HEK293 (cell line): ENCODE data around the gene FKBP8.

Experiments used
- BCL11A ChIP-seq: fragments of 450-650 bp; formaldehyde crosslinking; IDR thresholded peaks from 2 replicates; pipeline ENCODE4 v1.5.1; 2016; ENCODE audit warnings: low read depth, missing biosample characterization, missing genetic modification characterization
- GLIS1 ChIP-seq: fragments of 450-650 bp; formaldehyde crosslinking; IDR thresholded peaks from 2 replicates; pipeline ENCODE4 v1.5.1; 2016; ENCODE audit warnings: missing biosample characterization, missing genetic modification characterization
- KLF1 ChIP-seq: fragments of 450-650 bp; formaldehyde crosslinking; IDR thresholded peaks from 2 replicates; pipeline ENCODE4 v1.5.1; 2016; ENCODE audit warnings: missing biosample characterization, missing genetic modification characterization
- PRDM1 ChIP-seq: fragments of 450-650 bp; formaldehyde crosslinking; IDR thresholded peaks from 2 replicates; pipeline ENCODE4; 2016; ENCODE audit warnings: missing biosample characterization, missing genetic modification characterization
- SCRT1 ChIP-seq: fragments of 450-650 bp; formaldehyde crosslinking; IDR thresholded peaks from 2 replicates; pipeline ENCODE4 v1.5.1; 2016; ENCODE audit warnings: missing biosample characterization, missing genetic modification characterization, borderline replicate concordance
- SP7 ChIP-seq: fragments of 450-650 bp; formaldehyde crosslinking; IDR thresholded peaks from 2 replicates; pipeline ENCODE4 v1.5.1; 2016; ENCODE audit warnings: missing biosample characterization, missing genetic modification characterization
- TCF7L2 ChIP-seq: IDR thresholded peaks from 2 replicates; pipeline ENCODE4 v1.6.1; 2011; ENCODE audit warnings: low read depth, mild to moderate bottlenecking, inconsistent platforms, low read length, moderate library complexity, borderline replicate concordance
- ZBTB1 ChIP-seq: fragments of 450-650 bp; formaldehyde crosslinking; IDR thresholded peaks from 2 replicates; pipeline ENCODE4 v1.5.1; 2016; ENCODE audit warnings: missing biosample characterization, missing genetic modification characterization
- ZEB2 ChIP-seq: fragments of 450-650 bp; formaldehyde crosslinking; IDR thresholded peaks from 2 replicates; pipeline ENCODE4 v1.5.1; 2016; ENCODE audit warnings: missing biosample characterization, missing genetic modification characterization
- ZNF138 ChIP-seq: fragments of 450-650 bp; formaldehyde crosslinking; IDR thresholded peaks from 2 replicates; pipeline ENCODE4 v1.5.1; 2016; ENCODE audit warnings: missing biosample characterization, missing genetic modification characterization, borderline replicate concordance
- ZNF157 ChIP-seq: fragments of 450-650 bp; formaldehyde crosslinking; IDR thresholded peaks from 2 replicates; pipeline ENCODE4 v1.5.1; 2016; ENCODE audit warnings: missing biosample characterization, missing genetic modification characterization
- ZNF211 ChIP-seq: fragments of 450-650 bp; formaldehyde crosslinking; IDR thresholded peaks from 2 replicates; pipeline ENCODE4 v1.5.1; 2016; ENCODE audit warnings: low read depth, missing biosample characterization, missing genetic modification characterization
- ZNF214 ChIP-seq: fragments of 450-650 bp; formaldehyde crosslinking; IDR thresholded peaks from 2 replicates; pipeline ENCODE4 v1.5.1; 2017; ENCODE audit warnings: missing biosample characterization, mild to moderate bottlenecking, missing genetic modification characterization, borderline replicate concordance
- ZNF221 ChIP-seq: fragments of 450-650 bp; formaldehyde crosslinking; IDR thresholded peaks from 2 replicates; pipeline ENCODE4 v1.5.1; 2017; ENCODE audit warnings: missing biosample characterization, missing genetic modification characterization, borderline replicate concordance
- ZNF24 ChIP-seq: fragments of 450-650 bp; formaldehyde crosslinking; IDR thresholded peaks from 2 replicates; pipeline ENCODE4 v1.5.1; 2016; ENCODE audit warnings: missing biosample characterization, missing genetic modification characterization
- ZNF302 ChIP-seq: fragments of 450-650 bp; formaldehyde crosslinking; IDR thresholded peaks from 2 replicates; pipeline ENCODE4 v1.5.1; 2016; ENCODE audit warnings: missing biosample characterization, missing genetic modification characterization, low read depth
- ZNF341 ChIP-seq: fragments of 450-650 bp; formaldehyde crosslinking; IDR thresholded peaks from 2 replicates; pipeline ENCODE4; 2016; ENCODE audit warnings: low read depth, missing biosample characterization, missing genetic modification characterization
- ZNF416 ChIP-seq: fragments of 450-650 bp; formaldehyde crosslinking; IDR thresholded peaks from 2 replicates; pipeline ENCODE4 v1.5.1; 2016; ENCODE audit warnings: missing biosample characterization, missing genetic modification characterization
- ZNF549 ChIP-seq: fragments of 450-650 bp; IDR thresholded peaks from 2 replicates; pipeline ENCODE4 v1.5.1; 2018; ENCODE audit warnings: missing biosample characterization, missing genetic modification characterization, mild to moderate bottlenecking, inconsistent platforms, moderate library complexity
- ZNF624 ChIP-seq: fragments of 450-650 bp; formaldehyde crosslinking; IDR thresholded peaks from 2 replicates; pipeline ENCODE4 v1.5.1; 2017; ENCODE audit warnings: missing biosample characterization, missing genetic modification characterization
- ZNF658 ChIP-seq: fragments of 450-650 bp; formaldehyde crosslinking; IDR thresholded peaks from 2 replicates; pipeline ENCODE4; 2016; ENCODE audit warnings: missing biosample characterization, missing genetic modification characterization
- ZNF792 ChIP-seq: fragments of 450-650 bp; formaldehyde crosslinking; IDR thresholded peaks from 2 replicates; pipeline ENCODE4 v1.5.1; 2016; ENCODE audit warnings: missing biosample characterization, missing genetic modification characterization
- ZSCAN30 ChIP-seq: fragments of 450-650 bp; IDR thresholded peaks from 2 replicates; pipeline ENCODE4 v1.5.1; 2018; ENCODE audit warnings: missing biosample characterization, mild to moderate bottlenecking, missing genetic modification characterization, moderate library complexity
- TF ChIP-seq, protein P1 (sequence below): fragments of 450-650 bp; formaldehyde crosslinking; IDR thresholded peaks from 2 replicates; pipeline ENCODE4 v1.5.1; 2016; ENCODE audit warnings: missing biosample characterization, missing genetic modification characterization
- TF ChIP-seq, protein P2 (sequence below): fragments of 450-650 bp; formaldehyde crosslinking; IDR thresholded peaks from 2 replicates; pipeline ENCODE4 v1.5.1; 2016; ENCODE audit warnings: missing biosample characterization, missing genetic modification characterization
- TF ChIP-seq, protein P3 (sequence below): fragments of 450-650 bp; formaldehyde crosslinking; IDR thresholded peaks from 2 replicates; pipeline ENCODE4 v1.5.1; 2016; ENCODE audit warnings: missing biosample characterization, missing genetic modification characterization, borderline replicate concordance
- TF ChIP-seq, protein P4 (sequence below): sonication (generic); formaldehyde crosslinking; IDR thresholded peaks from 2 replicates; pipeline ENCODE4 v1.8.1; 2022; ENCODE audit warnings: mild to moderate bottlenecking, moderate library complexity, missing genetic modification reagents
- TF ChIP-seq, protein P5 (sequence below): fragments of 450-650 bp; formaldehyde crosslinking; IDR thresholded peaks from 2 replicates; pipeline ENCODE4 v1.5.1; 2017; ENCODE audit warnings: missing biosample characterization, missing genetic modification characterization
- TF ChIP-seq, protein P6 (sequence below): fragments of 450-650 bp; IDR thresholded peaks from 2 replicates; pipeline ENCODE4 v1.5.1; 2018; ENCODE audit warnings: missing biosample characterization, missing genetic modification characterization

FKBP8 gene

DNA sequence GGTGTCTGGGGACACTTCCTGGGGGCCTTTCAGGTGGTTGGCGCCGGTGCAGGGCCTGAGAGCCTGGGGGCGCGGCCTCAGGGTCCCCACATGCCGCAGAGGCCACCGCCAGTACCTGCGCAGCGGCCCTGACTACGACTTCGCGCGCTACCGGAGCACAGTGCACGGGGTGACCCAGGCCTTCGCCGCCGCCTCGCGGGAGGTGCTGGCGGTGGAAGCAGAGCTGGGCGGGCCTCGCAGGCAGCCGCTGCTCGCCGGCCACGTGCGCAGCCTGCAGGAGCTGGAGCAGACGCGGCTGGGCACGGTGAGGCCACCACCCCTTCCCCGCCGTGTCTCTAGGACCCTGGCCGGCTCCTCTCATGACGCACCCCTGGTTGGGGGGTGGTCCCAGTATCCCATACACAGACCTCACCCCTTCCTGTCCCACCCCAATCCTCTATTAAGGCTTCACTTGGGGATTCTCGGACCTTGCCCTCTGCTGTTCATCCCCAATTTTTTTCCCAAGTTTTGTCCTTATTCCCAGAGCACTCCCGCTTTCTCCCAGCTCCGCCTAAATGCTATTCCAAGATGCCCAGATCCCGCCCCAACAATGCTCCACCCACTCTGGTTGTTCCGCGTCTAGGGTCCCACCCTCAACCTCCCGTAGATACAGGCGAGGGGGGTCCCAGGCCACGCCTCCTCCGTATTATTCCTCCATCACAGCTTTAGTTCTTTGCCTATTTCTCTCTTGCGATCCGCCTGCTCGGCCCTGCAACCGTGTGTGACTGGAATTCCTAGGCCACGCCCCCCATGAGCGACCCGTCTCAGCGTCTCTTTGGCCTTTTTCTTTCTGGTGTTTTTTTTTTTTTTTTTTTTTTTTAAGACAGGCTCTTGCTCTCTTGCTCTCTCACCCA is 46.3 kb upstream of the FKBP8 start (continued):
- TF ChIP-seq, protein P1, sequence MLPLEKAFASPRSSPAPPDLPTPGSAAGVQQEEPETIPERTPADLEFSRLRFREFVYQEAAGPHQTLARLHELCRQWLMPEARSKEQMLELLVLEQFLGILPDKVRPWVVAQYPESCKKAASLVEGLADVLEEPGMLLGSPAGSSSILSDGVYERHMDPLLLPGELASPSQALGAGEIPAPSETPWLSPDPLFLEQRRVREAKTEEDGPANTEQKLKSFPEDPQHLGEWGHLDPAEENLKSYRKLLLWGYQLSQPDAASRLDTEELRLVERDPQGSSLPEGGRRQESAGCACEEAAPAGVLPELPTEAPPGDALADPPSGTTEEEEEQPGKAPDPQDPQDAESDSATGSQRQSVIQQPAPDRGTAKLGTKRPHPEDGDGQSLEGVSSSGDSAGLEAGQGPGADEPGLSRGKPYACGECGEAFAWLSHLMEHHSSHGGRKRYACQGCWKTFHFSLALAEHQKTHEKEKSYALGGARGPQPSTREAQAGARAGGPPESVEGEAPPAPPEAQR (tag by site-specific recombination), result no peak
- TF ChIP-seq ZNF658 (tag by site-specific recombination) (no peak), ZNF24 (tag by site-specific recombination) (no peak), TCF7L2 (no peak), ZNF341 (tag by site-specific recombination) (peak; percentile 96), ZNF549 (tag by site-specific recombination) (no peak), SCRT1 (tag by site-specific recombination) (no peak), ZSCAN30 (peak; percentile 84), ZNF221 (no peak), ZNF157 (tag by site-specific recombination) (no peak), KLF1 (tag by site-specific recombination) (peak; percentile 88), GLIS1 (tag by site-specific recombination) (peak; percentile 88), ZNF211 (no peak), ZNF416 (tag by site-specific recombination) (no peak), ZEB2 (tag by site-specific recombination) (no peak), SP7 (tag by site-specific recombination) (0 out of 2 replicates have a peak, but pooled peaks have one; percentile 3), ZNF302 (no peak), ZNF792 (no peak), ZNF624 (tag by site-specific recombination) (no peak), ZNF138 (no peak), PRDM1 (tag by site-specific recombination) (no peak), ZBTB1 (tag by site-specific recombination) (no peak), ZNF214 (tag by site-specific recombination) (no peak), BCL11A (no peak)
- TF ChIP-seq, protein P2, sequence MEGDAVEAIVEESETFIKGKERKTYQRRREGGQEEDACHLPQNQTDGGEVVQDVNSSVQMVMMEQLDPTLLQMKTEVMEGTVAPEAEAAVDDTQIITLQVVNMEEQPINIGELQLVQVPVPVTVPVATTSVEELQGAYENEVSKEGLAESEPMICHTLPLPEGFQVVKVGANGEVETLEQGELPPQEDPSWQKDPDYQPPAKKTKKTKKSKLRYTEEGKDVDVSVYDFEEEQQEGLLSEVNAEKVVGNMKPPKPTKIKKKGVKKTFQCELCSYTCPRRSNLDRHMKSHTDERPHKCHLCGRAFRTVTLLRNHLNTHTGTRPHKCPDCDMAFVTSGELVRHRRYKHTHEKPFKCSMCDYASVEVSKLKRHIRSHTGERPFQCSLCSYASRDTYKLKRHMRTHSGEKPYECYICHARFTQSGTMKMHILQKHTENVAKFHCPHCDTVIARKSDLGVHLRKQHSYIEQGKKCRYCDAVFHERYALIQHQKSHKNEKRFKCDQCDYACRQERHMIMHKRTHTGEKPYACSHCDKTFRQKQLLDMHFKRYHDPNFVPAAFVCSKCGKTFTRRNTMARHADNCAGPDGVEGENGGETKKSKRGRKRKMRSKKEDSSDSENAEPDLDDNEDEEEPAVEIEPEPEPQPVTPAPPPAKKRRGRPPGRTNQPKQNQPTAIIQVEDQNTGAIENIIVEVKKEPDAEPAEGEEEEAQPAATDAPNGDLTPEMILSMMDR (tag by site-specific recombination), result peak; percentile 81
- TF ChIP-seq, protein P3, sequence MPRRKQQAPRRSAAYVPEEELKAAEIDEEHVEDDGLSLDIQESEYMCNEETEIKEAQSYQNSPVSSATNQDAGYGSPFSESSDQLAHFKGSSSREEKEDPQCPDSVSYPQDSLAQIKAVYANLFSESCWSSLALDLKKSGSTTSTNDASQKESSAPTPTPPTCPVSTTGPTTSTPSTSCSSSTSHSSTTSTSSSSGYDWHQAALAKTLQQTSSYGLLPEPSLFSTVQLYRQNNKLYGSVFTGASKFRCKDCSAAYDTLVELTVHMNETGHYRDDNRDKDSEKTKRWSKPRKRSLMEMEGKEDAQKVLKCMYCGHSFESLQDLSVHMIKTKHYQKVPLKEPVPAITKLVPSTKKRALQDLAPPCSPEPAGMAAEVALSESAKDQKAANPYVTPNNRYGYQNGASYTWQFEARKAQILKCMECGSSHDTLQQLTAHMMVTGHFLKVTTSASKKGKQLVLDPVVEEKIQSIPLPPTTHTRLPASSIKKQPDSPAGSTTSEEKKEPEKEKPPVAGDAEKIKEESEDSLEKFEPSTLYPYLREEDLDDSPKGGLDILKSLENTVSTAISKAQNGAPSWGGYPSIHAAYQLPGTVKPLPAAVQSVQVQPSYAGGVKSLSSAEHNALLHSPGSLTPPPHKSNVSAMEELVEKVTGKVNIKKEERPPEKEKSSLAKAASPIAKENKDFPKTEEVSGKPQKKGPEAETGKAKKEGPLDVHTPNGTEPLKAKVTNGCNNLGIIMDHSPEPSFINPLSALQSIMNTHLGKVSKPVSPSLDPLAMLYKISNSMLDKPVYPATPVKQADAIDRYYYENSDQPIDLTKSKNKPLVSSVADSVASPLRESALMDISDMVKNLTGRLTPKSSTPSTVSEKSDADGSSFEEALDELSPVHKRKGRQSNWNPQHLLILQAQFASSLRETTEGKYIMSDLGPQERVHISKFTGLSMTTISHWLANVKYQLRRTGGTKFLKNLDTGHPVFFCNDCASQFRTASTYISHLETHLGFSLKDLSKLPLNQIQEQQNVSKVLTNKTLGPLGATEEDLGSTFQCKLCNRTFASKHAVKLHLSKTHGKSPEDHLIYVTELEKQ (tag by site-specific recombination), result no peak
- TF ChIP-seq, protein P4, sequence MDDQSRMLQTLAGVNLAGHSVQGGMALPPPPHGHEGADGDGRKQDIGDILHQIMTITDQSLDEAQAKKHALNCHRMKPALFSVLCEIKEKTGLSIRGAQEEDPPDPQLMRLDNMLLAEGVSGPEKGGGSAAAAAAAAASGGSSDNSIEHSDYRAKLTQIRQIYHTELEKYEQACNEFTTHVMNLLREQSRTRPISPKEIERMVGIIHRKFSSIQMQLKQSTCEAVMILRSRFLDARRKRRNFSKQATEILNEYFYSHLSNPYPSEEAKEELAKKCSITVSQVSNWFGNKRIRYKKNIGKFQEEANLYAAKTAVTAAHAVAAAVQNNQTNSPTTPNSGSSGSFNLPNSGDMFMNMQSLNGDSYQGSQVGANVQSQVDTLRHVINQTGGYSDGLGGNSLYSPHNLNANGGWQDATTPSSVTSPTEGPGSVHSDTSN (CRISPR knock-in tag), result peak; percentile 92
- TF ChIP-seq, protein P5, sequence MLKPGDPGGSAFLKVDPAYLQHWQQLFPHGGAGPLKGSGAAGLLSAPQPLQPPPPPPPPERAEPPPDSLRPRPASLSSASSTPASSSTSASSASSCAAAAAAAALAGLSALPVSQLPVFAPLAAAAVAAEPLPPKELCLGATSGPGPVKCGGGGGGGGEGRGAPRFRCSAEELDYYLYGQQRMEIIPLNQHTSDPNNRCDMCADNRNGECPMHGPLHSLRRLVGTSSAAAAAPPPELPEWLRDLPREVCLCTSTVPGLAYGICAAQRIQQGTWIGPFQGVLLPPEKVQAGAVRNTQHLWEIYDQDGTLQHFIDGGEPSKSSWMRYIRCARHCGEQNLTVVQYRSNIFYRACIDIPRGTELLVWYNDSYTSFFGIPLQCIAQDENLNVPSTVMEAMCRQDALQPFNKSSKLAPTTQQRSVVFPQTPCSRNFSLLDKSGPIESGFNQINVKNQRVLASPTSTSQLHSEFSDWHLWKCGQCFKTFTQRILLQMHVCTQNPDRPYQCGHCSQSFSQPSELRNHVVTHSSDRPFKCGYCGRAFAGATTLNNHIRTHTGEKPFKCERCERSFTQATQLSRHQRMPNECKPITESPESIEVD, result no peak
- TF ChIP-seq, protein P6, sequence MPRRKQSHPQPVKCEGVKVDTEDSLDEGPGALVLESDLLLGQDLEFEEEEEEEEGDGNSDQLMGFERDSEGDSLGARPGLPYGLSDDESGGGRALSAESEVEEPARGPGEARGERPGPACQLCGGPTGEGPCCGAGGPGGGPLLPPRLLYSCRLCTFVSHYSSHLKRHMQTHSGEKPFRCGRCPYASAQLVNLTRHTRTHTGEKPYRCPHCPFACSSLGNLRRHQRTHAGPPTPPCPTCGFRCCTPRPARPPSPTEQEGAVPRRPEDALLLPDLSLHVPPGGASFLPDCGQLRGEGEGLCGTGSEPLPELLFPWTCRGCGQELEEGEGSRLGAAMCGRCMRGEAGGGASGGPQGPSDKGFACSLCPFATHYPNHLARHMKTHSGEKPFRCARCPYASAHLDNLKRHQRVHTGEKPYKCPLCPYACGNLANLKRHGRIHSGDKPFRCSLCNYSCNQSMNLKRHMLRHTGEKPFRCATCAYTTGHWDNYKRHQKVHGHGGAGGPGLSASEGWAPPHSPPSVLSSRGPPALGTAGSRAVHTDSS (tag by site-specific recombination), result no peak
